Stimulated activated CD4-positive, alpha-beta T cell treated with anti-CD3 and anti-CD28 coated beads, Interleukin-1b, Interleukin-23, amount 100 ng/mL, for 1 hour (primary cell): ENCODE measurements around the gene WDR5B.
"Not testable (repeated sequence)": the region's sequence is repeated elsewhere in the genome, so short reads cannot be mapped to it uniquely, and the experiment has no call there.

Experiments used
- DNase-seq, 2 donors: peaks; one replicate each; pipeline ENCODE4 v3.0.0-alpha.2; 2020; ENCODE audit warnings: low read depth in 2 of 2

Gene WDR5B

DNA sequence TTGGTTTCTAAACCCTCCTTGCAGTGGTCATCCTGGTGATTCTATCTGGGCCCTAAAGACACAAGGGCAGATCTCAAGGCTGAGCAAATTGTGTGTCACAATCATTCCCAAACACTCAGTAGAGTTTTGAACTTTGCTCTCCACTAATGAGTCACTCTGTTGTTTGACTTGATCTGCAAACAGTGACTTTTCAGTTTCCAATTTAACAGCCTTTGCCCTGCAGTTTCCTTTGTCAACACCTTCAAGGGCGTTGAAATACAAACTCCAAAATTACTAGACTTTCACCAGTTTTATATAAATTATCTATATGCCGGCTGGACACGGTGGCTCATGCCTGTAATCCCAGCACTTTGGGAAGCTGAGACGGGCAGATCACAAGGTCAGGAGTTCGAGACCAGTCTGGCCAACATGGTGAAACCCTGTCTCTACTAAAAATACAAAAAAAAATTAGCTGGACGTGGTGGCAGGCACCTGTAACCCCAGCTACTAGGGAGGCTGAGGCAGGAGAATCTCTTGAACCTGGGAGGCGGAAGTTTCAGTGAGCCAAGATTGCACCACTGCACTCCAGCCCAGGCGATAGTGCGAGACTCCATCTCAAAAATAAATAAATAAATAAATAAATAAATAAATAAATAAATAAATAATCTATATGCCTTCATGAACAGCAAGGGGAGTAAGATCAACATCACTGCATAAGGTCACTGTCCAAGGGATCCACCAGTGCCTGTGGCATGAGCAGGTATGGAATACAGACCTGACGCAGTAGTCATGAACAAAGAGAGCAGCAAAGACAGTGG is 50.1 kb downstream of the WDR5B start:
- not testable (repeated sequence) for DNase-seq

DNA sequence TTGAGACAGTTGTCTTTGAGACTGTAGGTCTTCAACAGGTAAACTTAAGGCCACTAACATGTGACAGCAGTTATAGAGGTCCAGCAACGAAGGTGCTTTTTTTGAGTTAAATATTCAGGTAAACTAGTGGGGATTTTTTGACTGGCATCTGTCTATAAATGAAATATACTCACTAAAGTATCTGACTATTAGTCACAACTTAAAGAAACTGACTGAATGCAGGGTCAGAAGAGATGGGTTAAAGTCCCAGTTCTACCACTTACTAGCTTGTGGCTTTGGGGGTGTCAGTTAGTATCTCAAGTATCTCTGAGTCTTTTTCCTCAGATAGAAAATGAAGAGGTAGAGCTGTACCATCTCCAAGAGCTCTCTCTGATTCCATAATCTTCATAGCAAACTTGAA is 50.8 kb downstream of the WDR5B start:
- no peak for DNase-seq

DNA sequence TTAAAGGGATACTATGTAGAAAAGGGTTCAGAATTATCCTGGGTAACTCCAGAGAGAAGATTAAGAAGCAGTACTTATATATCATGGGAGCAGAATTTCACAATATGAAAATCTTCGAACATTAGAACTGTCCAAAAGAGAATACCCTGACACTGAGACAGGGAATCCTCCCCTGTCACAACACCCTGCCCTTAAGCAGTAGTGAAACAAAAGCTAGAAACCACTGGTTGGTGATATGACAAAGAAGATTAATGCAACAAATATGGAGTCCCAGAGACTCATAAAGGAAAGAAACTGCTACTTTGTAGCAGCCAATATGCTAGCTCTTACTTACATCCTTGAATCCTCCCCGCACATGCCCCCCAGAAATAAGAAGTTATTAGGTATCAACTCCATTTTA is 51.4 kb downstream of the WDR5B start:
- DNase-seq, result no peak
